GM23338 (cell line): ENCODE measurements around the gene CD2BP2.

Experiments
- CREB1 ChIP-seq: fragments of 250-450 bp; sonication (Bioruptor Pico); IDR thresholded peaks from 2 replicates; pipeline ENCODE4 v1.5.0; 2020; ENCODE audit warnings: low read depth, mild to moderate bottlenecking, moderate library complexity
- ETS1 ChIP-seq: IDR thresholded peaks from 2 replicates; pipeline ENCODE4 v1.6.1; 2016; ENCODE audit warnings: antibody characterized with exemption
- EZH2 ChIP-seq: fragments of 200-600 bp; sonication (generic); IDR thresholded peaks from one replicate; pipeline ENCODE4 v1.8.0; 2017; ENCODE audit warnings: antibody characterized with exemption, mild to moderate bottlenecking, low read depth; ENCODE audit not compliant: unreplicated experiment
- EZH2phosphoT487 ChIP-seq: fragments of 200-600 bp; sonication (generic); IDR thresholded peaks from one replicate; pipeline ENCODE4 v1.8.1; 2018; ENCODE audit warnings: antibody characterized with exemption; ENCODE audit not compliant: unreplicated experiment
- JUNB ChIP-seq: IDR thresholded peaks from one replicate; pipeline ENCODE4 v1.6.1; 2016; ENCODE audit warnings: antibody characterized with exemption; ENCODE audit not compliant: unreplicated experiment
- POLR2AphosphoS5 ChIP-seq: IDR thresholded peaks from 2 replicates; pipeline ENCODE4 v1.6.1; 2016; ENCODE audit warnings: antibody characterized with exemption, low read depth
- REST ChIP-seq: IDR thresholded peaks from one replicate; pipeline ENCODE4 v1.6.1; 2018; ENCODE audit warnings: antibody characterized with exemption; ENCODE audit not compliant: unreplicated experiment
- TF ChIP-seq, protein P1 (sequence below), 2 experiments: fragments of 200-600 bp in 1 of 2; sonication (generic) in 1 of 2; conservative IDR thresholded peaks; 2 replicates each; pipeline versions ENCODE4 v1.5.1 to v1.6.1; 2016 to 2017; ENCODE audit warnings: antibody characterized with exemption in 2 of 2, low read depth in 2 of 2, mild to moderate bottlenecking in 2 of 2, moderate library complexity in 1 of 2

DNA sequence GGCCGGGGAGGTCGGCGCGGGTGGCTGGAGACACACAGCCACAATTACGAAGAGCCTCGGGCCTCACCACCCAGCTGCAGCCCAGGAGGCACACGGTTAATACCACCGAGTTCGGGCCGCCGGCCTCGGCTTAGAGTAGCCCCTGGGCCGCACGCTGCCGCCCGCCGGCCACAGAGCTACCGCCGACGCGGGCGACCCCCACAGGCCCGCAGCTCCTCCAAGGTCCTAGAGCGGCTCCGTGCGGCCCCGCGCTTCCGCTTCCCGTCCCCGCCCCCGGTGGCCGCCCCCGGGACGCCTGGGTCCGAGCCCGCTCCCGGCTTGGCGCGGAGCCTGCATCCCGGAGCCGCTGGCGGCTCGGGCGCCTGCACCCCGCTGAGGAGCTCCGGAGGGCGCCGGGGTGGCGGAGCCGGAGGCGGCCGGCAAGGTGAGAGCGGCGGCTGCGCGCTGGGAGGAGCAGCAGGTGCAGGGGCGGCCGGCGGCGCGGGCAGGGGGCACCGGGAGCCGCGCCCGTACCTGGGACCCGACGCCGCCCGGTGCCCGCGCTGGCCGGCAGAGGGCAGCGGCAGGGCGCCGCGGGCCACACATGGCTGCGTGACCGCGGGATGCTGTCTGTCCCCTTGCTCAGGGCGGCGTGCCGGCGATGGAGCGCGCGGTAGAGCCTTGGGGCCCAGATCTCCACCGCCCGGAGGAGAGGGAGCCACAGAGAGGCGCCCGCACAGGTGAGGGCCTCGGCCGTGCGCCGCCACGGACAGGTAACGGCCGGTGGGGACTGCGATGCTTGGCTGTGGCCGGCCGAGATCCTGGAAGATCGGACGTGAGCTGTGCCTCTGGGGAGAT, 40.3 kb upstream of the CD2BP2 start, which contains the start of gene ZNF48:
- TF ChIP-seq ETS1 (peak; percentile 80), POLR2AphosphoS5 (peak; percentile 53; the same call in 1 of the 2 replicates), REST (no peak), EZH2phosphoT487 (no peak), EZH2 (no peak), CREB1 (CRISPR knock-in tag) (peak; percentile 73), JUNB (no peak)
- TF ChIP-seq, protein P1, sequence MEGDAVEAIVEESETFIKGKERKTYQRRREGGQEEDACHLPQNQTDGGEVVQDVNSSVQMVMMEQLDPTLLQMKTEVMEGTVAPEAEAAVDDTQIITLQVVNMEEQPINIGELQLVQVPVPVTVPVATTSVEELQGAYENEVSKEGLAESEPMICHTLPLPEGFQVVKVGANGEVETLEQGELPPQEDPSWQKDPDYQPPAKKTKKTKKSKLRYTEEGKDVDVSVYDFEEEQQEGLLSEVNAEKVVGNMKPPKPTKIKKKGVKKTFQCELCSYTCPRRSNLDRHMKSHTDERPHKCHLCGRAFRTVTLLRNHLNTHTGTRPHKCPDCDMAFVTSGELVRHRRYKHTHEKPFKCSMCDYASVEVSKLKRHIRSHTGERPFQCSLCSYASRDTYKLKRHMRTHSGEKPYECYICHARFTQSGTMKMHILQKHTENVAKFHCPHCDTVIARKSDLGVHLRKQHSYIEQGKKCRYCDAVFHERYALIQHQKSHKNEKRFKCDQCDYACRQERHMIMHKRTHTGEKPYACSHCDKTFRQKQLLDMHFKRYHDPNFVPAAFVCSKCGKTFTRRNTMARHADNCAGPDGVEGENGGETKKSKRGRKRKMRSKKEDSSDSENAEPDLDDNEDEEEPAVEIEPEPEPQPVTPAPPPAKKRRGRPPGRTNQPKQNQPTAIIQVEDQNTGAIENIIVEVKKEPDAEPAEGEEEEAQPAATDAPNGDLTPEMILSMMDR (conservative IDR thresholded peaks at IDR 0.05; ENCODE audit: low read depth in 2 of 2) = peak in 1 of 2 experiments; percentile 50; a peak in 3 of 4 replicates
